H1 (cell line): ENCODE data around the gene CELF4. TPM values are rescaled to one million over a fixed set of nuclear protein-coding genes. Genes with fewer than 3 reads are reported as not detected.

Experiments used
- CTCF ChIA-PET: fragments of 300-600 bp; sonication (Branson Sonifier 250); formaldehyde crosslinking; loops from one replicate; lab custom pipeline; 2021; ENCODE audit not compliant: partially characterized antibody; lab: Charles Lee
- POLR2A ChIA-PET: fragments of 300-600 bp; sonication (Branson Sonifier 250); formaldehyde crosslinking; loops from one replicate; lab custom pipeline; 2021; ENCODE audit warnings: inconsistent platforms; ENCODE audit not compliant: partially characterized antibody; lab: Charles Lee
- DNase-seq, 2 experiments: peaks; one replicate each; pipeline versions ENCODE4 v3.0.0 to v3.0.0-alpha.2; 2010 to 2022; ENCODE audit warnings: low spot score in 2 of 2, low read depth in 1 of 2, mixed read lengths in 1 of 2
- FAIRE-seq: peaks from 2 replicates; lab custom pipeline; 2011; peaks lifted over from hg19 to GRCh38; lab: Jason Lieb, UNC
- H2AFZ ChIP-seq: 2 replicates; pipeline ENCODE4 v1.8.1; 2012; ENCODE audit warnings: low read length, inconsistent platforms
- H2AK5ac ChIP-seq: 2 replicates; pipeline ENCODE4 v1.6.1; 2013; ENCODE audit warnings: low read depth, low read length
- H2BK120ac ChIP-seq: replicated peaks from 2 replicates; pipeline ENCODE3; 2013; ENCODE audit warnings: low read depth, low read length, inconsistent platforms
- H2BK12ac ChIP-seq: 2 replicates; pipeline ENCODE4 v1.6.1; 2013; ENCODE audit warnings: low read depth, low read length
- H2BK15ac ChIP-seq: 2 replicates; pipeline ENCODE4 v1.6.1; 2013; ENCODE audit warnings: low read length
- H2BK20ac ChIP-seq: 2 replicates; pipeline ENCODE4 v1.6.1; 2013; ENCODE audit warnings: low read length
- H2BK5ac ChIP-seq: 2 replicates; pipeline ENCODE4 v1.6.1; 2013; ENCODE audit warnings: low read depth, low read length
- H3K14ac ChIP-seq: 2 replicates; pipeline ENCODE4 v1.6.1; 2013; ENCODE audit warnings: inconsistent platforms; ENCODE audit not compliant: insufficient read length
- H3K18ac ChIP-seq: 2 replicates; pipeline ENCODE4 v1.6.1; 2013; ENCODE audit warnings: low read length; ENCODE audit errors: extremely low read depth
- H3K23ac ChIP-seq: 2 replicates; pipeline ENCODE4 v1.6.1; 2013; ENCODE audit warnings: inconsistent platforms; ENCODE audit not compliant: insufficient read length
- H3K23me2 ChIP-seq: 2 replicates; pipeline ENCODE4 v1.6.1; 2013; ENCODE audit warnings: low read depth, low read length
- H3K27ac ChIP-seq: 2 replicates; pipeline ENCODE4 v1.6.1; 2011; ENCODE audit warnings: low read depth, low read length, inconsistent platforms
- H3K27me3 ChIP-seq, 4 experiments: replicated peaks in 1 of 4; 1 replicate in 1 of 4; 2 replicates in 3 of 4; pipeline versions ENCODE4 v1.6.1 to v1.8.1; 2011 to 2013; ENCODE audit warnings: low read length in 3 of 4, mild to moderate bottlenecking in 3 of 4, inconsistent platforms in 2 of 4, mixed read lengths in 2 of 4, moderate library complexity in 1 of 4; ENCODE audit not compliant: control insufficient read depth in 3 of 4, insufficient read depth in 3 of 4; ENCODE audit errors: extremely low read depth in 1 of 4
- H3K36me3 ChIP-seq, 4 experiments: 2 replicates each; pipeline versions ENCODE4 v1.6.1 to v1.8.1; 2011 to 2013; ENCODE audit warnings: mild to moderate bottlenecking in 4 of 4, low read length in 3 of 4, moderate library complexity in 2 of 4, control low read depth in 1 of 4, inconsistent platforms in 1 of 4; ENCODE audit not compliant: insufficient read depth in 4 of 4, control insufficient read depth in 2 of 4
- H3K4ac ChIP-seq: replicated peaks from 2 replicates; pipeline ENCODE3; 2013; ENCODE audit warnings: low read length, low read depth, mixed read lengths, inconsistent platforms; ENCODE audit not compliant: insufficient read length
- H3K4me1 ChIP-seq, 4 experiments: replicated peaks in 1 of 4; 1 replicate in 1 of 4; 2 replicates in 3 of 4; pipeline versions ENCODE4 v1.6.1 to v1.8.1; 2011 to 2013; ENCODE audit warnings: low read length in 3 of 4, inconsistent platforms in 2 of 4, mixed read lengths in 1 of 4; ENCODE audit not compliant: insufficient read depth in 4 of 4, control insufficient read depth in 3 of 4
- H3K4me2 ChIP-seq, 2 experiments: 2 replicates each; pipeline versions ENCODE4 v1.6.1 to v1.8.1; 2011 to 2013; ENCODE audit warnings: low read depth in 2 of 2, low read length in 2 of 2, control low read depth in 1 of 2, inconsistent platforms in 1 of 2, mild to moderate bottlenecking in 1 of 2; ENCODE audit not compliant: insufficient read depth in 1 of 2
- H3K4me3 ChIP-seq, 4 experiments: fragments of 200-600, 300-600 bp in 1 of 4; sonication (generic), shearing (Covaris generic), sonication (Bioruptor Twin) in 1 of 4; 2 replicates each; pipeline versions ENCODE4 v1.5.1 to v1.8.1; 2011 to 2016; ENCODE audit warnings: low read length in 4 of 4, low read depth in 3 of 4, control low read depth in 2 of 4, inconsistent platforms in 2 of 4, mild to moderate bottlenecking in 2 of 4, mixed read lengths in 1 of 4, moderate library complexity in 1 of 4; ENCODE audit not compliant: insufficient read depth in 2 of 4; ENCODE audit errors: extremely low read depth in 1 of 4
- H3K56ac ChIP-seq: replicated peaks from 2 replicates; pipeline ENCODE3; 2013; ENCODE audit warnings: low read depth, mild to moderate bottlenecking, mixed read lengths, low read length, inconsistent platforms; ENCODE audit not compliant: insufficient read length
- H3K79me1 ChIP-seq: 2 replicates; pipeline ENCODE4 v1.6.1; 2013; ENCODE audit warnings: low read depth, low read length, control low read depth
- H3K79me2 ChIP-seq, 2 experiments: 2 replicates each; pipeline versions ENCODE4 v1.6.1 to v1.8.1; 2012 to 2013; ENCODE audit warnings: low read length in 2 of 2, mild to moderate bottlenecking in 2 of 2, inconsistent platforms in 1 of 2; ENCODE audit not compliant: insufficient read depth in 2 of 2, control insufficient read depth in 1 of 2
- H3K9ac ChIP-seq, 4 experiments: replicated peaks in 1 of 4; 1 replicate in 1 of 4; 2 replicates in 3 of 4; pipeline versions ENCODE4 v1.6.1 to v1.8.1; 2011 to 2013; ENCODE audit warnings: low read depth in 3 of 4, low read length in 3 of 4, control low read depth in 2 of 4, mild to moderate bottlenecking in 2 of 4, moderate library complexity in 2 of 4, inconsistent platforms in 1 of 4; ENCODE audit errors: extremely low read depth in 1 of 4
- H3K9me3 ChIP-seq, 2 experiments: 2 replicates each; pipeline versions ENCODE4 v1.6.1 to v1.8.1; 2012 to 2013; ENCODE audit warnings: mild to moderate bottlenecking in 2 of 2, moderate library complexity in 2 of 2, control low read depth in 1 of 2, inconsistent platforms in 1 of 2, low read depth in 1 of 2, low read length in 1 of 2, mixed read lengths in 1 of 2; ENCODE audit not compliant: insufficient read depth in 2 of 2
- H4K20me1 ChIP-seq, 2 experiments: replicated peaks in 1 of 2; 2 replicates each; pipeline versions ENCODE3 to v1.8.1; 2011 to 2013; ENCODE audit warnings: inconsistent platforms in 2 of 2, low read length in 2 of 2, mild to moderate bottlenecking in 1 of 2; ENCODE audit not compliant: insufficient read depth in 2 of 2, control insufficient read depth in 1 of 2
- H4K5ac ChIP-seq: 2 replicates; pipeline ENCODE4 v1.6.1; 2013; ENCODE audit warnings: low read length, low read depth, mixed read lengths, inconsistent platforms; ENCODE audit not compliant: insufficient read length
- H4K8ac ChIP-seq: 2 replicates; pipeline ENCODE4 v1.8.0; 2013; ENCODE audit warnings: mild to moderate bottlenecking, moderate library complexity, low read length, inconsistent platforms; ENCODE audit not compliant: insufficient read depth; ENCODE audit errors: extremely low read depth
- H4K91ac ChIP-seq: replicated peaks from 2 replicates; pipeline ENCODE3; 2013; ENCODE audit warnings: low read length, mixed read lengths, inconsistent platforms; ENCODE audit not compliant: insufficient read length
- BACH1 ChIP-seq: IDR thresholded peaks from 2 replicates; pipeline ENCODE4 v1.6.1; 2012; ENCODE audit warnings: low read length, improper control_type of control experiment
- BRCA1 ChIP-seq: IDR thresholded peaks from 2 replicates; pipeline ENCODE4 v1.6.1; 2012; ENCODE audit warnings: low read depth, low read length, improper control_type of control experiment
- E2F6 ChIP-seq: IDR thresholded peaks from 2 replicates; pipeline ENCODE4 v1.6.1; 2012; ENCODE audit warnings: inconsistent platforms
- KDM5A ChIP-seq: fragments of 200-600 bp; IDR thresholded peaks from 2 replicates; pipeline ENCODE4 v1.7.1; 2012; ENCODE audit warnings: mild to moderate bottlenecking, low read length, inconsistent platforms, mixed read lengths
- POU5F1 ChIP-seq: IDR thresholded peaks from 2 replicates; pipeline ENCODE4 v1.6.1; 2011; ENCODE audit warnings: low read depth, mild to moderate bottlenecking, low read length, moderate library complexity
- RAD21 ChIP-seq, 2 experiments: IDR thresholded peaks in 1 of 2; conservative IDR thresholded peaks in 1 of 2; 2 replicates each; pipeline ENCODE4 v1.6.1; 2011; ENCODE audit warnings: low read depth in 2 of 2, low read length in 2 of 2, improper control_type of control experiment in 1 of 2, inconsistent platforms in 1 of 2, mild to moderate bottlenecking in 1 of 2, moderate library complexity in 1 of 2
- RBBP5 ChIP-seq: IDR thresholded peaks from 2 replicates; pipeline ENCODE4 v1.7.1; 2012; ENCODE audit warnings: low read depth, mild to moderate bottlenecking, inconsistent platforms, low read length, moderate library complexity, borderline replicate concordance
- SAP30 ChIP-seq: fragments of 300-600 bp; sonication (generic); IDR thresholded peaks from 2 replicates; pipeline ENCODE4 v1.7.1; 2012; ENCODE audit warnings: low read length, moderate library complexity, mild to moderate bottlenecking, inconsistent platforms; ENCODE audit not compliant: insufficient read depth, insufficient replicate concordance
- SIX5 ChIP-seq: IDR thresholded peaks from 2 replicates; pipeline ENCODE4 v1.6.1; 2011; ENCODE audit warnings: mild to moderate bottlenecking, low read depth, low read length
- SP4 ChIP-seq: IDR thresholded peaks from 2 replicates; pipeline ENCODE4 v1.6.1; 2012; ENCODE audit warnings: low read length, inconsistent platforms
- SRF ChIP-seq: IDR thresholded peaks from 2 replicates; pipeline ENCODE4 v1.6.1; 2011; ENCODE audit warnings: mild to moderate bottlenecking, low read depth, low read length, moderate library complexity
- TCF12 ChIP-seq: IDR thresholded peaks from 2 replicates; pipeline ENCODE4 v1.6.1; 2011; ENCODE audit warnings: low read depth, mild to moderate bottlenecking, low read length
- TEAD4 ChIP-seq: IDR thresholded peaks from 2 replicates; pipeline ENCODE4 v1.6.1; 2012; ENCODE audit warnings: low read depth, low read length, inconsistent platforms, mixed read lengths
- WGBS, 2 experiments: shearing (Covaris generic) in 1 of 2; methylation state at CpG; one replicate each; pipeline versions ENCODE4 v1.1.6 to v1.1.7; 2013 to 2015; ENCODE audit warnings: low lambda C conversion rate in 2 of 2, mixed read lengths in 2 of 2, inconsistent platforms in 1 of 2, low coverage in 1 of 2, missing lambda C conversion rate in 1 of 2; ENCODE audit not compliant: insufficient replicate concordance in 2 of 2, insufficient coverage in 1 of 2, insufficient read length in 1 of 2; ENCODE audit errors: extremely low coverage in 1 of 2, missing lambda C conversion rate in 1 of 2; 5-methylcytosine and 5-hydroxymethylcytosine counted together
- polyA plus RNA-seq, 7 experiments: library from polyadenylated mRNA; depleted of rRNA in 3 of 7; stranded (reverse) in 5 of 7; unstranded in 2 of 7; fragments of >200 nt in 5 of 7; fragments of 200-250 nt in 2 of 7; gene quantifications; 1 replicate in 5 of 7; 2 replicates in 1 of 7; 4 replicates in 1 of 7; pipeline versions ENCODE4 v1.2.1 to v1.2.3, GENCODE V29; 2011 to 2013; ENCODE audit warnings: missing spikeins in 2 of 7, mixed read lengths in 2 of 7
- total RNA-seq: library from RNA; stranded (reverse); fragmentation: NEBNext Ultra II Directional; extraction: Animal tissue kit (Norgen Biotek cat#: 25700); gene quantifications from 2 replicates; pipeline ENCODE4 v1.2.1, GENCODE V29; 2021

Gene CELF4
- total and polyA plus RNA-seq, 2 of the 8 experiments (the other 6 are each of a cell fraction or from before 2014, with no cell fraction given), result 1.6 to 3.4 TPM

- CTCF ChIA-PET, result interaction anchor here (1.0 to 1.9 kb wide), 12 partner anchors 9 to 133 kb away, joined by 3 to 8 read pairs (median 4); no protein-coding TSS in a partner anchor
- TF ChIP-seq TCF12 (no peak), SAP30 (no peak), E2F6 (no peak), SP4 (no peak), BRCA1 (no peak), SIX5 (no peak), KDM5A (no peak), BACH1 (no peak), TEAD4 (no peak), RBBP5 (no peak), RAD21 (IDR thresholded peaks at IDR 0.05 in 1 of 2, conservative IDR thresholded peaks at IDR 0.05 in 1 of 2; ENCODE audit: low read depth in 2 of 2, low read length in 2 of 2) (no peak), SRF (no peak), POU5F1 (no peak)
These were observed 46.0 kb downstream of the CELF4 start for GRCh38 chr18:37519510-37520135.

More at GRCh38 chr18:37519510-37520135, 46.0 kb downstream of the CELF4 start:
- no peak overlapping the region for H3K23ac ChIP-seq
- H3K79me1 ChIP-seq, result no peaks in the 10 kb centered on the region
- 78% methylated on average over 9 of the region's 9 CpGs; no CpG with 5 or more reads in 1 of the 2 experiments for WGBS, 2 experiments
- no peak overlapping the region for H4K91ac ChIP-seq
- no peak overlapping the region for H3K4me3 ChIP-seq
- no peak overlapping the region for H4K5ac ChIP-seq
- no peaks in the 10 kb centered on the region for H3K79me2 ChIP-seq
- no peak overlapping the region for H3K4me2 ChIP-seq
- H3K36me3 ChIP-seq, result no peaks in the 10 kb centered on the region
- H2BK15ac ChIP-seq, result no peak overlapping the region
- H3K56ac ChIP-seq, result no peak overlapping the region
- H3K14ac ChIP-seq, result no peak overlapping the region
- H3K9me3 ChIP-seq, result no peaks in the 10 kb centered on the region
- H3K4ac ChIP-seq, result no peak overlapping the region
- H3K4me1 ChIP-seq, result peaks cover 0 to 6% (median 0%) of the 10 kb centered on the region in 4 experiments; a peak in 3 of 7 replicates
- H3K27me3 ChIP-seq, result peaks cover 4 to 22% (median 12%) of the 10 kb centered on the region in 4 experiments
- POLR2A ChIA-PET, result no interaction called here
- FAIRE-seq, result no peak
- no peak overlapping the region for H2AFZ ChIP-seq
- no peaks in the 10 kb centered on the region for H4K20me1 ChIP-seq
- H3K27ac ChIP-seq, result no peak overlapping the region
- H2BK120ac ChIP-seq, result no peak overlapping the region
- no peak for DNase-seq
- no peak overlapping the region for H3K9ac ChIP-seq
- no peak overlapping the region for H3K18ac ChIP-seq
- H2BK5ac ChIP-seq, result no peak overlapping the region
- H4K8ac ChIP-seq, result no peak overlapping the region
- H2BK20ac ChIP-seq, result no peak overlapping the region
- H3K23me2 ChIP-seq, result peaks cover 3% of the 10 kb centered on the region; the same call in 1 of the 2 replicates
- no peak overlapping the region for H2BK12ac ChIP-seq
- no peak overlapping the region for H2AK5ac ChIP-seq
